Measurements from ENCODE around the gene KMT2C.
A peak's percentile ranks its signal among the peaks of the same experiment; 100 is the strongest.
"Not testable (repeated sequence)": the region's sequence is repeated elsewhere in the genome, so short reads cannot be mapped to it uniquely, and the experiment has no call there.

Gene KMT2C

DNA sequence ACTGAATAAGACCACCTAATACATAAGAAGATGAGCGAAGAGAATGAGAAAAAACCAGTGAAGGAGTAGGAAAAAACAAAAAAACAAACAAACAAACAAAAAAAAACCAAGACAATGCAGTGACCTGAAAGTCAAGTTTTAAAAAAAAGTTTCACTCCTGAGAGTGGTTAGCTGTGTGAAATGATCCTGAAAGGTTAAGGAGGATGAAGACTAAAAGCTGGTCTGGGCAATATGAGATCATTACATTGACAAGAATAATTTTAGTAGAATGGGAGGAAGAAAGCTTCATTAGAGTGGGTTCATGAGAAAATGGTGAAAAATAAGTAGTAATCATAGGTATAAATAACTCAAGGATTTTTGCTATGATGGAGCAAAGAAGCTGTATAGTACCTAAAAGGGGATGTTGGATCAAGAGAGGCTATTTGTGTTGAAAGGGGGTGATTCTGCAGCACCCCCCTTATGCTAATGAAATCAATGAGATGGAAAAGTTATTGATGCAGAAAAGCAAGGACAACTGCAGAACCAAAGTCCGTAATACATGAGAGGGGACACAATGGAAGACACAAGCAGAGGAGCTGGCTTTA is 80.2 kb downstream of the KMT2C start:
- H3K4me1 Mint-ChIP-seq = peaks cover 29% of the 10 kb centered on the region
- no peak overlapping the region for H3K4me3 Mint-ChIP-seq
- H3K9me3 Mint-ChIP-seq = no peaks in the 10 kb centered on the region
- H3K27me3 Mint-ChIP-seq = no peaks in the 10 kb centered on the region
- H3K27ac Mint-ChIP-seq = peak overlapping the region; percentile 64
- peaks cover 32% of the 10 kb centered on the region for H3K36me3 Mint-ChIP-seq

DNA sequence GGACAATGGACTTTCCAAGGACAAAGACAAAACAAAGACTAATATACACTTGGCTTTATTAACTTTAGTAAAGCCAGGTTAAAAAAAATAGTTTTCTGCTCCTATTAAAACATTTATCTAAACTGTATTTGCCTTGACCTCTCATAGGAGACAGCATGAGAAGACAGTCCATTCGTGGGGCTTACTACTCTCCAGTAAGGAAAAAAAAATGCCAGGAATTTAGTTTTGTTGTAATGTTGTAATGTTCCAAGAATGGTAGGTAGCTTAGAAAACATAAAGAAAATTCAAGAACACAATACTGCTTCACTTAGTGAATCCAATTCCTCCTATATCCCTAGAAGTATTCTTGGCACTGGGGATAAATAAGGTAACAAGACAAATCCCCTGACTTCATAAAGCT is 81.7 kb downstream of the KMT2C start:
- H3K9me3 Mint-ChIP-seq = no peaks in the 10 kb centered on the region
- H3K4me1 Mint-ChIP-seq = peaks cover 29% of the 10 kb centered on the region
- H3K27ac Mint-ChIP-seq = no peak overlapping the region
- no peak overlapping the region for H3K4me3 Mint-ChIP-seq
- peaks cover 40% of the 10 kb centered on the region for H3K36me3 Mint-ChIP-seq
- no peaks in the 10 kb centered on the region for H3K27me3 Mint-ChIP-seq

DNA sequence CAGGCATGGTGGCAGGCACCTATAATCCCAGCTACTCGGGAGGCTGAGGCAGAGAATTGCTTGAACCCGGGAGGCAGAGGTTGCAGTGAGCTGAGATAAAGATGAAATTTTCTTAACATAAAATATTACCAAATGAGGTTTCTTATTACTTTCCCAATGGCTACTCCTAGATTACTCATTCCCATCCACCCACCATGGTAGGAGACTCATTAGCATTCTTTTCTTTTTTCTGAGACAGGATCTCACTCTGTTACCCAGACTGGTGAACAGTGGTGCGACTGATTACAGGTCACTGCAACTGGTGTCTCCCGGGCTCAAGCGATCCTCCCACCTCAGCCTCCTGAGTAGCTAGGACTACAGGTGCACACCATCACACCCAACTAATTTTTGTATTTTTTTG is 82.5 kb downstream of the KMT2C start:
- Mint-ChIP-seq H3K4me1 (peaks cover 29% of the 10 kb centered on the region), H3K36me3 (peaks cover 46% of the 10 kb centered on the region)
- not testable (repeated sequence) for H3K4me3 Mint-ChIP-seq, H3K9me3 Mint-ChIP-seq, H3K27ac Mint-ChIP-seq, H3K27me3 Mint-ChIP-seq

DNA sequence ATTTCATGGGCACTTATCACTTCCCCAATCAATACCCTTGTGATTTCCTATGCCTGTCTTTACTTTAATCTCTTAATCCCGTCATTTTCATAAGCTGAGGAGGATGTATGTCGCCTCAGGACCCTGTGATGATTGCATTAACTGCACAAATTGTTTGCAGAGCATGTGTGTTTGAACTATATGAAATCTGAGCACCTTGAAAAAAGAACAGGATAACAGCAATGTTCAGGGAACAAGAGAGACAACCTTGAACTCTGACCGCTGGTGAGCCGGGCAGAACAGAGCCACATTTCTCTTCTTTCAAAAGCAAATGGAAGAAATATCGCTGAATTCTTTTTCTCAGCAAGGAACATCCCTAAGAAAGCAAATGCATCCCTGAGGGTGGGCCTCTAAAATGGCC is 84.1 kb downstream of the KMT2C start:
- H3K9me3 Mint-ChIP-seq, H3K27me3 Mint-ChIP-seq, H3K27ac Mint-ChIP-seq, H3K4me3 Mint-ChIP-seq: not testable (repeated sequence)
- Mint-ChIP-seq H3K36me3 (peaks cover 56% of the 10 kb centered on the region), H3K4me1 (peaks cover 34% of the 10 kb centered on the region)

DNA sequence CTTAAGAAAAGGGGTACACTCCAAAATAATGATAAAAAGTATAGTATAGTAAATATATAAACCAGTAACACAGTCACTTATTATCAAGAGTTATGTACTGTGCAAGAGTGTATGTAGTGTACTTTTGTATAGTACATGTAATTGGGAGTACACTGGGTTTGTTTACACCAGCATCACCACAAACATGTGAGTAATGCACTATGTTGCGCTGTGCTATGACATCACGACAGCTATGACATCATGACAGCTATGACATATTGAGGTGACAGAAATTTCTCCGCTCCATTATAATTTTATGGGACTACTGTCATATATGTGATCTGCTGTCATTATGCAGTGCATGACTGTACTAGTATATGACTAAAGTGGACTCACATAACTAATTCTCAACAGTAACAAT is 84.6 kb downstream of the KMT2C start:
- peaks cover 58% of the 10 kb centered on the region for H3K36me3 Mint-ChIP-seq
- no peaks in the 10 kb centered on the region for H3K9me3 Mint-ChIP-seq
- H3K4me1 Mint-ChIP-seq = peaks cover 37% of the 10 kb centered on the region
- H3K27me3 Mint-ChIP-seq = no peaks in the 10 kb centered on the region
- no peak overlapping the region for H3K4me3 Mint-ChIP-seq
- no peak overlapping the region for H3K27ac Mint-ChIP-seq

DNA sequence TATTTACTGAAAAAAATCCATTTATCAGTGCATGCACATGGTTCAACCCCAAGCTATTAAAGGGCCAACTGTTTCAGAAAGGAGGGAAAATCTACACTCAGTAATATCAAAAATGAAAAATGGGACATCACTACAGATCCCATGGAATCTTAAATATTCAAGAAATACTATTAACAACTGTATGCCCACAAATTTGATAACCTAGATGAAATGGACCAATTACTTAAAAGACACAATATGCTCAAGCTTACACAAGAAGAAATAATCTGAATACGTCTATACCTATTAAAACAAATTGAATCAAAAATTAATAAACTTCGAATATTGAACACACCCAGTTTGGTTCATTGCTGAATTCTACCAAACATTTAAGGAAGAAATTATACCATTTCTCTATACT is 87.9 kb downstream of the KMT2C start:
- no peaks in the 10 kb centered on the region for H3K9me3 Mint-ChIP-seq

DNA sequence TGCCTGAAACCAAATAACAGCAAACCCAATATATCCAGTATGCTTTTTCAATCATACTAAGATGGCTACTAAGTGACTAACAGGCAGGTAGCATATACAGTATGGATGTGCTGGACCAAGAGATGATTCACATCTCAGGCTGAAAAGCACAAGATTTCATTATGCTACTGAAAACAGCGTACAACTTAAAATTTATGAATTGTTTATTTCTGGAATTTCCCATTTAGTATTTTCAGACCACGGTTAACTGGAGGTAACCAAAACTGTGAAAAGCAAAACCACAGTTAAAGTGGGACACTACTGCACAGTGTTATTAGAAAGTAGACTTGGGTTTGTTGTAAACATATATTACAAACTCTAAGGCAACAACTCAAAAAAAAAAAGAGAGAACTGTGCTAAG is 91.5 kb downstream of the KMT2C start:
- Mint-ChIP-seq H3K27ac (no peak overlapping the region), H3K36me3 (peaks cover 27% of the 10 kb centered on the region), H3K4me3 (no peak overlapping the region), H3K9me3 (no peaks in the 10 kb centered on the region), H3K4me1 (peaks cover 47% of the 10 kb centered on the region), H3K27me3 (no peaks in the 10 kb centered on the region)

More for the DNA sequence above, 87.9 kb downstream of the KMT2C start:
- H3K36me3 Mint-ChIP-seq = peaks cover 43% of the 10 kb centered on the region
- peaks cover 37% of the 10 kb centered on the region for H3K4me1 Mint-ChIP-seq
- no peak overlapping the region for H3K27ac Mint-ChIP-seq
- no peak overlapping the region for H3K4me3 Mint-ChIP-seq
- no peaks in the 10 kb centered on the region for H3K27me3 Mint-ChIP-seq

DNA sequence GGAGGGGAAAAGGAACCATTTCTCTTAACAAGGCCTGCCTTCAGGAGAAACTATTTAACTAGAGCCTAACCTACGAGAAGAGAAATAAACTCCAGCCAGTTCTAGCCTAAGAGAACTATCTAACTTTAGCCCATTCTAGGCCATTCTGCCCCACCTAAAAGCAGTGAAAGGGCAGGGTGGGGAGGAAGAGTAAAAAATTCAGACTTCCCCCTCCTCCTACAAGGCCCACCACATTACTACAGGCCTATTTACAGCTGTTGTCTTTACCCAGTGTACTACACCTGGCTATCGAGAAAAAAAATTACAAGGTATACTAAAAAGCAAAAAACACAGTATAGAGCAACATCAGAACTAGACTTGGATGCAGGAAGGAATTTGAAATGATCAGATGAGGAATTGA is 93.0 kb downstream of the KMT2C start:
- Mint-ChIP-seq H3K4me3 (no peak overlapping the region), H3K27ac (no peak overlapping the region), H3K4me1 (peaks cover 56% of the 10 kb centered on the region), H3K27me3 (no peaks in the 10 kb centered on the region), H3K9me3 (no peaks in the 10 kb centered on the region), H3K36me3 (peaks cover 16% of the 10 kb centered on the region)

DNA sequence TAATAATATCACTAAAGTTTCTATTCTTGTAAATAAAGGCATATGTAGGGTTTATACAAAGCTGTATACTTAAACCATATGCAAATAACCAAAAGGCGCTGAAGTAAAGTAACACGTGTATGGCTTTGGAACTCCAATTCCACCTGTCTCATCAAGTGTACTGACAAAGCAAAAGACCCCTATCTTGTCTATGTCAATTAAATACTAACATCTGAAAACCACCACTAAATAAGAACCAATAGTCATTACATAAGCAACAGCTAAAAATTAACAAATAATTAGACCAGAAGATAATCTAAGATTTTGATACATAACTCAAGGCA is 93.9 kb downstream of the KMT2C start:
- Mint-ChIP-seq H3K36me3 (peaks cover 11% of the 10 kb centered on the region), H3K4me1 (peaks cover 60% of the 10 kb centered on the region), H3K27me3 (no peaks in the 10 kb centered on the region), H3K9me3 (no peaks in the 10 kb centered on the region), H3K27ac (no peak overlapping the region), H3K4me3 (no peak overlapping the region)

DNA sequence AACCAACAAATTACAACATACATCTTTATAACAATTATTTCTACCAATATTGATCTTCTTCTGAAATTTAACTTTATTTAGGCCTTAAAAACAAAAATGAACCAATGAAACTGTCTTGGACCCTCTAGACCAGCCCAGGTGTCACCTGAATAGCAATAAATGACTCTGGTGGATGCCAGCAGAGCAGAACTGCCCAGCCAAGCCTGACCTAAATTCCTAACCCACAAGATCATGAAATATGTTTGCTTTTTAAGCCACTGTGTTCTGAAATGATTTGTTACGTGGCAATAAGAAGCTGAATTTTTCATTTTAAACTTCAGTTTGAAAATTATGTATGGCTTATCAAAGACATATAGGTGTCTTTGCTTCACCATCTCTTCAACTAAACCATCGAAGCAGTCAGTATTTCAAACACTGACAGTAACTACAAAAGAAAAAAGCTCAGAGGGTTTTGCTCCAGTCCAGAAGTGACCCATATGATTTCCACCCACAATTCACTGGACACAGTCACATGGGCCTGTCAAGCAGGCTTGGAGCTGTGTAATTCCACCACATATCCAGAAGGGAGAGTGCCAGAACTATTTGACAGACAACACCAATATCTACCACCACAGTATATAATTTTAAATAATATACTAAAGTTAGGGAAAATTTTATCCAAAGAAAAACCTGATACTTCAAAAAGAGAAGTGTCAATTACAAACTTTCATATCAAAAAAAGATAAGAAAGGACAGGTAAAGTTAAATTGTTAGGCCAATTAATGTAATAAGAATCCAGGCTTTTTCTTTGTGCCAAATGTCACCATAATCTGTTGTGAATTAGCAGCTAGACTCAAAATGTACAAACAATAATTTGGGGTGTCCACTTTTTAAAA is 94.5 kb downstream of the KMT2C start:
- Mint-ChIP-seq H3K27ac (no peak overlapping the region), H3K4me1 (peaks cover 63% of the 10 kb centered on the region), H3K9me3 (no peaks in the 10 kb centered on the region), H3K36me3 (peaks cover 8% of the 10 kb centered on the region), H3K4me3 (no peak overlapping the region), H3K27me3 (no peaks in the 10 kb centered on the region)

DNA sequence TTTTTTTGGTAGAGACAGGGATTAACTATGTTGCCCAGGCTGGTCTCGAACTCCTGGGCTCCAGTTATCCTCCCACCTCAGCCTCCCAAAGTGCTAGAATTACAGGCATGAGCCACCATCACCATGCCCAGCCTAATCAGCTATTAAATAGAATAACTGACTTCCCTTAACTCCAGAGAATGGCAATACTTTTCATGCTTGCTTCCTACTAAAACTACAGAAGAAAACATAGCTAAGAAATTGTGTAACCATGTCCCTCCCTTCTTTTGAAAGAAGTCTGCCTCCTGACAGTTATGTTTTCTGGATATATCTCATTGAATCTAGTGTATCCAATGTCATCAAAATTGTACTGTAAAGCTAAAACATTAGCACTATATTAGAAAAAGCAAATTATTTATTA is 95.6 kb downstream of the KMT2C start:
- no peak overlapping the region for H3K27ac Mint-ChIP-seq
- no peaks in the 10 kb centered on the region for H3K27me3 Mint-ChIP-seq
- peaks cover 5% of the 10 kb centered on the region for H3K36me3 Mint-ChIP-seq
- no peaks in the 10 kb centered on the region for H3K9me3 Mint-ChIP-seq
- no peak overlapping the region for H3K4me3 Mint-ChIP-seq
- peaks cover 69% of the 10 kb centered on the region for H3K4me1 Mint-ChIP-seq

DNA sequence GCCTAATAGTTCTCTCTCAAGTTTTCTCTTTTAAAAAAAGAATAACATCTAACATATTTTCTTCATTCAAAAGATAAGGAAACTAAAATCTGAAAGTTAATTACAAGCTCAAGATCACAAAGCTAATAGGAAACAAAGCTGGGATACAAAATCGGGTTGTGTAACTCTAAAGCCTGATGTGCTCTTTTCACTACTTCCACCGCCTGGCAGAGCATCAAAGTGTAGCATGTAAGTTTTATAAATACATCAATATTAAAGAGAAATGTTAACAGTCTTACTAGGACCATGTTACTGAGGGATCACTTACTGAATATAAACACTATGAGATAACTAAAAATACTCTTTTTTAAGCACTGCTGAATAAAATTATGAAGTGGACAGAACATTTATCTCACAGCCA is 97.2 kb downstream of the KMT2C start:
- Mint-ChIP-seq H3K27ac (no peak overlapping the region), H3K27me3 (no peaks in the 10 kb centered on the region), H3K9me3 (no peaks in the 10 kb centered on the region), H3K4me1 (peaks cover 70% of the 10 kb centered on the region), H3K4me3 (no peak overlapping the region), H3K36me3 (peaks cover 2% of the 10 kb centered on the region)

DNA sequence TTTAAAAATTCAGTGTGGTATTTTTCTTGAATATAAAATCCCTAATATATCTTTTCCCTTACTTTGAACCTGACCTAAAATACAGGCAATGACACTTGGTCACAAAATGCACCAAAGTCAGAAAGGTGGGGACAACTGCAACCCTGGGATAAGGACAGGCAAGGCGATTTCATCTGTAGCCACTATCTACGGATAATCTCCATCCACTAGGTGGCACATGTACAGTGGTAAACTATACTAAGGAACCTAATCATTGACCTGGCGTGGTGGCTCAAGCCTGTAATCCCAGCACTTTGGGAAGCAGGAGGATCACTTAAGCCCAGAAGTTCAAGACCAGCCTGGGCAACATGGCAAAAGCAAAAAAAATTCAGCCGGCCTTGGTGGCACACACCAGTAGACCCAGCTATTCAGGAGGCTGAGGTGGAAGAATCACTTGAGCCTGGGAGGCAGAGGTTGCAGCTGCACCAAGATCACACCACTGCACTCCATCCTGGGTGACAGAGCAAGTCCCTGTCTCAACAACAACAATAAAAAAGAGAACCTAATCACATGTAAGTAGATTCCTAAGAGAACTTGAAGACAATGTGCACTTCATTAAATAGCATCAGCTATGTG is 98.9 kb downstream of the KMT2C start:
- H3K9me3 Mint-ChIP-seq = no peaks in the 10 kb centered on the region
- H3K27me3 Mint-ChIP-seq = no peaks in the 10 kb centered on the region
- H3K4me3 Mint-ChIP-seq = peak overlapping the region; percentile 79
- peak overlapping the region; percentile 55 for H3K27ac Mint-ChIP-seq
- peaks cover 2% of the 10 kb centered on the region for H3K36me3 Mint-ChIP-seq
- H3K4me1 Mint-ChIP-seq = peaks cover 76% of the 10 kb centered on the region

DNA sequence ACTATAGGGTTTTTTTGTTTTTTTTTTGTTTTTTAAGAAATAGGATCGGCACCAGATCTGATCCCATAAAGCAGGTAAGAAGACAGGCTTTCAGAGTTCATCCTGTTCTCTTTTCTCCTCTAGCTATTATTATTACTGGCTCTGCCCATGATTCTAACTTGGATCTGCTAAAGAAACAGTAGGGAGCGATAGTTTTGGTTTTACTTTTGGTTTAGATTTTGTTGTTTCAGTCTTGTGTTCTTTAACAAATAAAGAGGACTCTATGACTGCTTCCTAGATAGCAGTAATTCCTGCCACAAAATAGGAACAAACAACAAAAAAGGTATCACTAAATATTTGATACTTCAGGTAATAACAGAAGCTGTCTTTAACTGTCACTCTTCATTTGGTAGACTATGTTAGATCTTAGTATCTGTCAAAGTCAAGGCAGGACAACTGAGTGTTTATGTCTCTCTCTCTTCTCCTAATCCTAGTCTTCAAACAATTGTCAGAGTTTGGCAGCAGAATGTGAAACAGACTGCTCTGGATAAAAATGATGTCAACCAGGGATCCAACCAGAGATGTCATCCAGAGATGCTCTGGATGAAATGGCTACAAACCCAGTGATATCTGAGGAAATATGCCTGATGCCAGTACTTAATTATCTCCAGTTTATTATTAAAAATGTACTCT is 99.8 kb downstream of the KMT2C start:
- H3K36me3 Mint-ChIP-seq = peaks cover 2% of the 10 kb centered on the region
- H3K4me3 Mint-ChIP-seq = peak overlapping the region; percentile 79
- H3K4me1 Mint-ChIP-seq = peaks cover 71% of the 10 kb centered on the region
- H3K9me3 Mint-ChIP-seq = no peaks in the 10 kb centered on the region
- H3K27me3 Mint-ChIP-seq = no peaks in the 10 kb centered on the region
- peak overlapping the region; percentile 37 for H3K27ac Mint-ChIP-seq

DNA sequence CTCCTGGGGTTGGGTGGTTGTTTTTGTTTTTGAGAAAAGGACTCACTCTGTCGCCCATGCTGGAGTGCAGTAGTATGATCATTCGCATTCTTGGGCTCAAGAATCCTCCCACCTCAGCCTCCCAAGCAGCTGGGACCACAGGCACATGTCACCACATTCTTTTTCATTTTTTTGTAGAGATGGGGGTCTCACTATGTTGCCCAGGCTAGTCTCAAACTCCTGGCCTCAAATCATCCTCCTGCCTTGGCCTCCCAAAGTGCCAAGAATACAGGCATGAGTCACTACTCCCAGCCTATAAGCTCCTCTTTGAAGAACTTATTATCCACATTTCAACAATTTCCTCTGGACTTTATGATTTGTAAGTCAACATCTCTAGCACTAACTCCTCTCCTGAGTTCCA is 102.7 kb downstream of the KMT2C start:
- Mint-ChIP-seq H3K4me1 (peaks cover 74% of the 10 kb centered on the region), H3K9me3 (no peaks in the 10 kb centered on the region), H3K27me3 (no peaks in the 10 kb centered on the region), H3K4me3 (no peak overlapping the region), H3K27ac (no peak overlapping the region), H3K36me3 (peaks cover 16% of the 10 kb centered on the region)

DNA sequence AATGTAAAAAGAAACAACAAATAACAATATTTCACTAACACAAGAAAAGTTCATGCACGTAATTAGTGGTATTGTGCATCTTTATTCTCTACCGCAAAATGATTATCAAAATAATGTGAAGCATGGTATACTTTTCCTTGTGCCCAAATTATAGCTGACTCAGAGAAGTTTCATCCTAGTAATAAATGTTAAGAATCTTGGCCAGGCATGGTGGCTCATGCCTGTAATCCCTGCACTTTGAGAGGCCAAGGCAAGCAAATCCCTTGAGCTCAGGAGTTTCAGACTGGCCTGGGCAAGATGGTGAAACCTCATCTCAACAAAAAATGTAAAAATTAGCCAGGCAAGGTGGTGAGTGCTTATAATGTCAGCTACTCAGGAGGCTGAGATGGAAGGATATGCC is 105.0 kb downstream of the KMT2C start:
- Mint-ChIP-seq H3K36me3 (peaks cover 19% of the 10 kb centered on the region), H3K9me3 (no peaks in the 10 kb centered on the region), H3K4me3 (no peak overlapping the region), H3K4me1 (peaks cover 55% of the 10 kb centered on the region), H3K27me3 (no peaks in the 10 kb centered on the region), H3K27ac (no peak overlapping the region)
